HEK293 (cell line): ENCODE results near the gene ZNF319.

ENCODE experiments used
- CTCF ChIA-PET: fragments of 350-600 bp; formaldehyde crosslinking; extraction: SDS; loops from one replicate; lab custom pipeline; 2021; ENCODE audit warnings: antibody characterized with exemption; lab: Yijun Ruan, JAX
- POLR2A ChIA-PET: fragments of 300-600 bp; formaldehyde crosslinking; extraction: SDS; loops from one replicate; lab custom pipeline; 2020; ENCODE audit warnings: antibody characterized with exemption, inconsistent platforms; lab: Yijun Ruan, JAX
- H3K27ac ChIP-seq: fragments of 200-500 bp; sonication (Bioruptor generic); 2 replicates; pipeline ENCODE4 v1.5.1; 2014; ENCODE audit warnings: low read depth, low read length, control low read depth, inconsistent platforms; ENCODE audit errors: extremely low read depth
- H3K36me3 ChIP-seq, 2 experiments: fragments of 200-500 bp in 1 of 2; sonication (Bioruptor generic) in 1 of 2; 1 replicate in 1 of 2; 2 replicates in 1 of 2; pipeline ENCODE4 v1.5.1; 2014 to 2017; ENCODE audit warnings: inconsistent platforms in 2 of 2, low read length in 2 of 2; ENCODE audit not compliant: control insufficient read depth in 2 of 2, insufficient read depth in 1 of 2
- H3K4me1 ChIP-seq: fragments of 200-500 bp; sonication (Bioruptor generic); 2 replicates; pipeline ENCODE4 v1.5.1; 2014; ENCODE audit warnings: mild to moderate bottlenecking, low read length, inconsistent platforms; ENCODE audit not compliant: control insufficient read depth, insufficient read depth
- H3K4me3 ChIP-seq: 2 replicates; pipeline ENCODE4 v1.5.1; 2011; ENCODE audit warnings: low read depth, mild to moderate bottlenecking, control low read depth, low read length, moderate library complexity
- H3K9me3 ChIP-seq: fragments of 200-500 bp; sonication (Bioruptor generic); 2 replicates; pipeline ENCODE4 v1.5.1; 2014; ENCODE audit warnings: low read depth, low read length, inconsistent platforms; ENCODE audit not compliant: control insufficient read depth, insufficient read depth
- GFI1B ChIP-seq: fragments of 450-650 bp; formaldehyde crosslinking; IDR thresholded peaks from 2 replicates; pipeline ENCODE4 v1.5.1; 2016; ENCODE audit warnings: missing biosample characterization, missing genetic modification characterization
- GLI2 ChIP-seq: fragments of 450-650 bp; formaldehyde crosslinking; IDR thresholded peaks from 2 replicates; pipeline ENCODE4; 2017; ENCODE audit warnings: missing biosample characterization, missing genetic modification characterization, low read depth, borderline replicate concordance
- KLF1 ChIP-seq: fragments of 450-650 bp; formaldehyde crosslinking; IDR thresholded peaks from 2 replicates; pipeline ENCODE4 v1.5.1; 2016; ENCODE audit warnings: missing biosample characterization, missing genetic modification characterization
- KLF10 ChIP-seq: fragments of 450-650 bp; IDR thresholded peaks from 2 replicates; pipeline ENCODE4 v1.5.1; 2018; ENCODE audit warnings: missing biosample characterization, mild to moderate bottlenecking, missing genetic modification characterization
- KLF7 ChIP-seq: fragments of 450-650 bp; formaldehyde crosslinking; IDR thresholded peaks from 2 replicates; pipeline ENCODE4 v1.5.1; 2016; ENCODE audit warnings: missing biosample characterization, missing genetic modification characterization, borderline replicate concordance
- REPIN1 ChIP-seq: fragments of 450-650 bp; formaldehyde crosslinking; IDR thresholded peaks from 2 replicates; pipeline ENCODE4 v1.5.1; 2017; ENCODE audit warnings: missing biosample characterization, missing genetic modification characterization, low read depth
- YY1 ChIP-seq: fragments of 450-650 bp; formaldehyde crosslinking; IDR thresholded peaks from 2 replicates; pipeline ENCODE4 v1.5.1; 2018; ENCODE audit warnings: missing biosample characterization, missing genetic modification characterization
- ZFP3 ChIP-seq: fragments of 450-650 bp; formaldehyde crosslinking; IDR thresholded peaks from 2 replicates; pipeline ENCODE4 v1.5.1; 2016; ENCODE audit warnings: low read depth, missing biosample characterization, missing genetic modification characterization
- ZNF10 ChIP-seq: fragments of 450-650 bp; formaldehyde crosslinking; IDR thresholded peaks from 2 replicates; pipeline ENCODE4 v1.5.1; 2017; ENCODE audit warnings: missing biosample characterization, missing genetic modification characterization
- ZNF112 ChIP-seq: fragments of 450-650 bp; formaldehyde crosslinking; IDR thresholded peaks from 2 replicates; pipeline ENCODE4 v1.5.0; 2017; ENCODE audit warnings: missing biosample characterization, missing genetic modification characterization
- ZNF18 ChIP-seq: fragments of 450-650 bp; formaldehyde crosslinking; IDR thresholded peaks from 2 replicates; pipeline ENCODE4 v1.5.1; 2016; ENCODE audit warnings: missing biosample characterization, missing genetic modification characterization
- ZNF202 ChIP-seq: fragments of 450-650 bp; formaldehyde crosslinking; IDR thresholded peaks from 2 replicates; pipeline ENCODE4 v1.5.1; 2016; ENCODE audit warnings: missing biosample characterization, missing genetic modification characterization, borderline replicate concordance
- ZNF211 ChIP-seq: fragments of 450-650 bp; formaldehyde crosslinking; IDR thresholded peaks from 2 replicates; pipeline ENCODE4 v1.5.1; 2016; ENCODE audit warnings: low read depth, missing biosample characterization, missing genetic modification characterization
- ZNF24 ChIP-seq: fragments of 450-650 bp; formaldehyde crosslinking; IDR thresholded peaks from 2 replicates; pipeline ENCODE4 v1.5.1; 2016; ENCODE audit warnings: missing biosample characterization, missing genetic modification characterization
- ZNF350 ChIP-seq: fragments of 450-650 bp; formaldehyde crosslinking; IDR thresholded peaks from 2 replicates; pipeline ENCODE4 v1.5.0; 2017; ENCODE audit warnings: missing biosample characterization, mild to moderate bottlenecking, missing genetic modification characterization
- ZNF354C ChIP-seq: fragments of 450-650 bp; formaldehyde crosslinking; IDR thresholded peaks from 2 replicates; pipeline ENCODE4 v1.5.1; 2016; ENCODE audit warnings: missing biosample characterization, missing genetic modification characterization, low read depth, borderline replicate concordance
- ZNF391 ChIP-seq: fragments of 450-650 bp; formaldehyde crosslinking; IDR thresholded peaks from 2 replicates; pipeline ENCODE4 v1.5.1; 2016; ENCODE audit warnings: low read depth, missing biosample characterization, missing genetic modification characterization, borderline replicate concordance
- ZNF48 ChIP-seq: fragments of 450-650 bp; formaldehyde crosslinking; IDR thresholded peaks from 2 replicates; pipeline ENCODE4 v1.5.1; 2016; ENCODE audit warnings: missing biosample characterization, missing genetic modification characterization
- ZNF670 ChIP-seq: fragments of 450-650 bp; formaldehyde crosslinking; IDR thresholded peaks from 2 replicates; pipeline ENCODE4 v1.5.1; 2016; ENCODE audit warnings: missing biosample characterization, missing genetic modification characterization, low read depth
- ZNF677 ChIP-seq: fragments of 450-650 bp; IDR thresholded peaks from 2 replicates; pipeline ENCODE4 v1.5.0; 2018; ENCODE audit warnings: missing biosample characterization, mild to moderate bottlenecking, missing genetic modification characterization, moderate library complexity
- ZNF768 ChIP-seq: fragments of 450-650 bp; formaldehyde crosslinking; IDR thresholded peaks from 2 replicates; pipeline ENCODE4 v1.5.1; 2018; ENCODE audit warnings: missing biosample characterization, mild to moderate bottlenecking, missing genetic modification characterization
- TF ChIP-seq, protein P1 (sequence below): fragments of 450-650 bp; formaldehyde crosslinking; IDR thresholded peaks from 2 replicates; pipeline ENCODE4 v1.5.1; 2017; ENCODE audit warnings: missing biosample characterization, missing genetic modification characterization
- TF ChIP-seq, protein P2 (sequence below): fragments of 450-650 bp; formaldehyde crosslinking; IDR thresholded peaks from 2 replicates; pipeline ENCODE4 v1.5.1; 2016; ENCODE audit warnings: missing biosample characterization, missing genetic modification characterization, low read depth
- TF ChIP-seq, protein P3 (sequence below): fragments of 450-650 bp; formaldehyde crosslinking; IDR thresholded peaks from 2 replicates; pipeline ENCODE4 v1.5.1; 2016; ENCODE audit warnings: missing biosample characterization, missing genetic modification characterization, borderline replicate concordance

The ZNF319 gene

DNA sequence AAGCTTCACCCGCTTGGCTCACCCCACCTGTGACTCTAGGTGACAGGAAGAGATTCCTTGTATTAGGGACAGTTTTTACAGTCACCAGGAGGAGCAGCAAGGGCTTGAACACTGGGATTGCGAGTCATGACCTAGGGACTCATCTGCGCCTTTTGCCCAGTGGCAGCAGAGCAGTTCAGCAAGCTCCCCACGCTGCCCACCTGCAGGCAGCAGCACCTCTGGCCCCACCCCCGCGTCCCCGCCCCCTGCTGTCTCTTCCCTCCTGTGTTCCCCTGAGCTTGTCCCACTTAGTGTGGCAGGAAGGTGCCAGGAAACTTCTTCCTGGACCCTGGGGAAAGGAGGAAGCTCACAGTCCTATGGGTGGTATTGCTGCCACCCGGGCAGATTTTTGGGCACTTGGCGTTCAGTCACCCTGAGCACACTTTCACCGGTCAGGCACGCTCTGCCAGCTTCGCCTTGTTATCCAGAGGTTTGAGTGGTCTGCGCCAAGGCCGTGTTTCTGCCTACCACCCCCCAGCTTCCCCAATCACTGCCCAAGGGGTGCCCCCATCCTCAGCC is 33.7 kb upstream of the ZNF319 start:
- no peaks in the 10 kb centered on the region for H3K9me3 ChIP-seq
- H3K4me3 ChIP-seq, result no peak overlapping the region
- no peaks in the 10 kb centered on the region for H3K4me1 ChIP-seq
- no peak overlapping the region for H3K27ac ChIP-seq
- CTCF ChIA-PET, result interaction anchor here (1.0 to 3.1 kb wide), 4 partner anchors 15 to 87 kb away, joined by 4 to 18 read pairs (median 8); no protein-coding TSS in a partner anchor
- TF ChIP-seq ZNF670 (no peak), KLF10 (tag by site-specific recombination) (no peak), KLF1 (tag by site-specific recombination) (no peak), ZNF350 (tag by site-specific recombination) (no peak), REPIN1 (tag by site-specific recombination) (no peak), GLI2 (tag by site-specific recombination) (no peak), KLF7 (tag by site-specific recombination) (no peak), ZNF202 (tag by site-specific recombination) (no peak), ZNF24 (tag by site-specific recombination) (no peak), ZFP3 (no peak), ZNF18 (tag by site-specific recombination) (no peak), ZNF211 (no peak), ZNF677 (tag by site-specific recombination) (no peak), ZNF112 (no peak)
- TF ChIP-seq, protein P1, sequence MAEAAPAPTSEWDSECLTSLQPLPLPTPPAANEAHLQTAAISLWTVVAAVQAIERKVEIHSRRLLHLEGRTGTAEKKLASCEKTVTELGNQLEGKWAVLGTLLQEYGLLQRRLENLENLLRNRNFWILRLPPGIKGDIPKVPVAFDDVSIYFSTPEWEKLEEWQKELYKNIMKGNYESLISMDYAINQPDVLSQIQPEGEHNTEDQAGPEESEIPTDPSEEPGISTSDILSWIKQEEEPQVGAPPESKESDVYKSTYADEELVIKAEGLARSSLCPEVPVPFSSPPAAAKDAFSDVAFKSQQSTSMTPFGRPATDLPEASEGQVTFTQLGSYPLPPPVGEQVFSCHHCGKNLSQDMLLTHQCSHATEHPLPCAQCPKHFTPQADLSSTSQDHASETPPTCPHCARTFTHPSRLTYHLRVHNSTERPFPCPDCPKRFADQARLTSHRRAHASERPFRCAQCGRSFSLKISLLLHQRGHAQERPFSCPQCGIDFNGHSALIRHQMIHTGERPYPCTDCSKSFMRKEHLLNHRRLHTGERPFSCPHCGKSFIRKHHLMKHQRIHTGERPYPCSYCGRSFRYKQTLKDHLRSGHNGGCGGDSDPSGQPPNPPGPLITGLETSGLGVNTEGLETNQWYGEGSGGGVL (tag by site-specific recombination), result no peak
- POLR2A ChIA-PET, result interaction anchor here (0.6 kb wide), 1 partner anchor 31 kb away, joined by 4 read pairs; no protein-coding TSS in a partner anchor
- H3K36me3 ChIP-seq, result peaks cover 0 to 7% of the 10 kb centered on the region in 2 experiments; a peak in 1 of 3 replicates

DNA sequence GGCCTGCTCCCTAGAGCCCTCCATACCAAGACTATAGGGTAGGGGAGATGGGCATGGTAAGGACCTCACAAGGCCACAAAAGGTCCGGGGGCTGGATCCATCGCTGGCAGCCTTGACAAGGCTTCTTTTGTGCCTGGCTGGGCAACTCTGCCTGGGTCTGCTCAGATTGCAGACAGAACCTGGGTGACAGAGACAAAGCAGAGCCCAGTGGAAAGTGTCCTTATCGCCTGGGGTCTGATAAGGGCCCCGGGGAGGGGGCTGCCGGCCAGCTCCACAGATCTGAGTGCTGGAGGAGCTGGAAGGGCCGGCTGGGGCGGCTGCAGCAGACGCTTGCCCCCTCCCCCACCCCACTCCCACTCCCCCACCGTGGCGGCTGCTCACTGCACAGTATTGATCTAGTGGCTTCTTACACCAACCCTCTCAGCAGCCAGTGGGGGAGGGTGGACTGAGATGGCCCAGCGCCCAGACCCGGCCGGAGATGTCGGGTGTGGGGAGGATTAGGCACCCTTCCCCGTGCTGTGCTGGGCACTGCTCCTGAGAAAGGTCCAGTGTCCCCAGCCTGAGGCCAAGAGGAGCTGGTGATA is 32.3 kb upstream of the ZNF319 start:
- Histone ChIP-seq H3K4me1 (no peaks in the 10 kb centered on the region), H3K4me3 (no peak overlapping the region), H3K9me3 (no peaks in the 10 kb centered on the region), H3K36me3 (no peaks in the 10 kb centered on the region), H3K27ac (no peak overlapping the region)
- TF ChIP-seq GFI1B (tag by site-specific recombination), result no peak
- ChIA-PET POLR2A (no interaction called here), CTCF (interaction anchor here (0.5 to 3.1 kb wide), 12 partner anchors 9 to 295 kb away, joined by 3 to 18 read pairs (median 4); no protein-coding TSS in a partner anchor)

DNA sequence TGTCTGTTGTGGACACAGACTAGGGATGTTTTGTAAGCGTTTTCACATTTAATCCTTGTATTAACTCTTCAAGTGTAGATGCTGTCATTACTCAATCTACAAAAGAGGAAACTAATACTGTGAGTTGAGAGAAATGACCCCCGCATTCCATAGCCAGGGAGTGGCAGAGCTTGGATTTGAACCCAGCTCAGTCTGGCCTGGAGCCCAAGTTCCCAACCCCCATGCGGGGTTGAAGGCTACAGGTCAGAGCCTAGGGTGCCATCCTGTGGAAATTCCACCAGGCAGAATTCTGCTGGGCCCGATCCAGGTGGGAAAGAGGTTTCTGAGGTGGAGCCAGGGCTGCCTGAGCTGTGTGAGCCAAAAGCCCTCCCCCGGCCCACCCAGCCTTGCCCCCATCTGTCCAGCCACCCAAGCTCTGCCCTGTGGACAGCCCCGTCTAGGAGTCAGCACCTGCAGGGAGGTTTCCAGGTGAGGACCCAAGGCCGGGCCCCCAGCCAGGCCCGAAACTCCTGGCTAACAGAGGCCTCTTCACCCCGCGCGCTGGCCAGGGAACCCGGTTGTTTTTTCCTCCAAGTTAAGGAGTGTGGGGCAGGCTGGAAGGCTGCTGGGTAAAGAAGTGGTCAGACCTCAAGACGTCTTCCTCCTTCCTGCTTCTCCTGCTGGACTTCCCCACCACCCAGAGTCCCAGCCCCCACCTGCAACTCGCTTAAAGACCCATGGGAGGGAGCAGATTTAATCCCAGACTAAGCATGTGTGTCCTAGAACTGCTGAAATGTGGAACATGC is 30.7 kb upstream of the ZNF319 start:
- CTCF ChIA-PET, result interaction anchor here (0.6 to 3.1 kb wide), 2 partner anchors 90 to 1381 kb away, joined by 3 to 18 read pairs; no protein-coding TSS in a partner anchor
- Histone ChIP-seq H3K27ac (no peak overlapping the region), H3K9me3 (no peaks in the 10 kb centered on the region), H3K4me3 (no peak overlapping the region), H3K36me3 (no peaks in the 10 kb centered on the region), H3K4me1 (no peaks in the 10 kb centered on the region)
- POLR2A ChIA-PET, result no interaction called here
- TF ChIP-seq, protein P2, sequence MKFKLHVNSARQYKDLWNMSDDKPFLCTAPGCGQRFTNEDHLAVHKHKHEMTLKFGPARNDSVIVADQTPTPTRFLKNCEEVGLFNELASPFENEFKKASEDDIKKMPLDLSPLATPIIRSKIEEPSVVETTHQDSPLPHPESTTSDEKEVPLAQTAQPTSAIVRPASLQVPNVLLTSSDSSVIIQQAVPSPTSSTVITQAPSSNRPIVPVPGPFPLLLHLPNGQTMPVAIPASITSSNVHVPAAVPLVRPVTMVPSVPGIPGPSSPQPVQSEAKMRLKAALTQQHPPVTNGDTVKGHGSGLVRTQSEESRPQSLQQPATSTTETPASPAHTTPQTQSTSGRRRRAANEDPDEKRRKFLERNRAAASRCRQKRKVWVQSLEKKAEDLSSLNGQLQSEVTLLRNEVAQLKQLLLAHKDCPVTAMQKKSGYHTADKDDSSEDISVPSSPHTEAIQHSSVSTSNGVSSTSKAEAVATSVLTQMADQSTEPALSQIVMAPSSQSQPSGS (tag by site-specific recombination), result no peak
- TF ChIP-seq YY1 (tag by site-specific recombination) (no peak), ZNF10 (tag by site-specific recombination) (no peak), ZNF211 (no peak), ZNF768 (tag by site-specific recombination) (no peak), ZNF48 (tag by site-specific recombination) (no peak), KLF10 (tag by site-specific recombination) (no peak), ZNF354C (tag by site-specific recombination) (no peak), ZNF391 (tag by site-specific recombination) (no peak)
- TF ChIP-seq, protein P3, sequence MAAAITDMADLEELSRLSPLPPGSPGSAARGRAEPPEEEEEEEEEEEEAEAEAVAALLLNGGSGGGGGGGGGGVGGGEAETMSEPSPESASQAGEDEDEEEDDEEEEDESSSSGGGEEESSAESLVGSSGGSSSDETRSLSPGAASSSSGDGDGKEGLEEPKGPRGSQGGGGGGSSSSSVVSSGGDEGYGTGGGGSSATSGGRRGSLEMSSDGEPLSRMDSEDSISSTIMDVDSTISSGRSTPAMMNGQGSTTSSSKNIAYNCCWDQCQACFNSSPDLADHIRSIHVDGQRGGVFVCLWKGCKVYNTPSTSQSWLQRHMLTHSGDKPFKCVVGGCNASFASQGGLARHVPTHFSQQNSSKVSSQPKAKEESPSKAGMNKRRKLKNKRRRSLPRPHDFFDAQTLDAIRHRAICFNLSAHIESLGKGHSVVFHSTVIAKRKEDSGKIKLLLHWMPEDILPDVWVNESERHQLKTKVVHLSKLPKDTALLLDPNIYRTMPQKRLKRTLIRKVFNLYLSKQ, result no peak
